SH-SY5Y (cell line): ENCODE data around the gene MYO1D.

Experiments
- GATA2 ChIP-seq: IDR thresholded peaks from 2 replicates; pipeline ENCODE4 v1.6.1; 2011; ENCODE audit warnings: mild to moderate bottlenecking, low read depth, low read length
- GATA3 ChIP-seq: IDR thresholded peaks from 2 replicates; pipeline ENCODE4 v1.6.1; 2011; ENCODE audit warnings: low read depth, mild to moderate bottlenecking, low read length, moderate library complexity

The MYO1D gene

GRCh38 chr17:32731556-32732295 is 145.2 kb downstream of the MYO1D start:
- no peak for TF ChIP-seq GATA2
- no peak for TF ChIP-seq GATA3

- TF ChIP-seq GATA2 (no peak), GATA3 (no peak)
Measured at GRCh38 chr17:32727681-32728080, 149.2 kb downstream of the MYO1D start.

- TF ChIP-seq GATA2 (no peak), GATA3 (no peak)
Measured at GRCh38 chr17:32725697-32726096, 151.2 kb downstream of the MYO1D start.

GRCh38 chr17:32723310-32723955 is 153.5 kb downstream of the MYO1D start:
- TF ChIP-seq GATA2 (no peak), GATA3 (no peak)

- TF ChIP-seq GATA2: no peak
Measured at GRCh38 chr17:32722733-32723132, 154.2 kb downstream of the MYO1D start.

- TF ChIP-seq GATA3 (no peak), GATA2 (no peak)
Measured at GRCh38 chr17:32720671-32721070, 156.3 kb downstream of the MYO1D start.

- TF ChIP-seq GATA3: no peak
- no peak for TF ChIP-seq GATA2
Measured at GRCh38 chr17:32719689-32720088, 157.2 kb downstream of the MYO1D start.

- TF ChIP-seq GATA2 (no peak), GATA3 (no peak)
Measured at GRCh38 chr17:32713081-32713480, 163.8 kb downstream of the MYO1D start.

- TF ChIP-seq GATA3 (no peak), GATA2 (no peak)
Measured at GRCh38 chr17:32709562-32709961, 167.4 kb downstream of the MYO1D start.

- TF ChIP-seq GATA3: no peak
- TF ChIP-seq GATA2: no peak
Measured at GRCh38 chr17:32701871-32702270, 175.1 kb downstream of the MYO1D start.

- no peak for TF ChIP-seq GATA2
- no peak for TF ChIP-seq GATA3
Measured at GRCh38 chr17:32699247-32699646, 177.7 kb downstream of the MYO1D start.

GRCh38 chr17:32697728-32698625 is 178.9 kb downstream of the MYO1D start:
- TF ChIP-seq GATA3 (no peak), GATA2 (no peak)

GRCh38 chr17:32696426-32696825 is 180.5 kb downstream of the MYO1D start:
- TF ChIP-seq GATA3: no peak
- no peak for TF ChIP-seq GATA2

- no peak for TF ChIP-seq GATA3
- TF ChIP-seq GATA2: no peak
Measured at GRCh38 chr17:32695864-32696263, 181.1 kb downstream of the MYO1D start.

- no peak for TF ChIP-seq GATA3
- TF ChIP-seq GATA2: no peak
Measured at GRCh38 chr17:32693194-32693897, 183.6 kb downstream of the MYO1D start.
